SK-N-SH (cell line): ENCODE measurements around the gene MAPK10. TPM values are rescaled to one million over a fixed set of nuclear protein-coding genes. Genes with fewer than 3 reads are reported as not detected.

ENCODE experiments used
- CTCF ChIA-PET: fragments of 300-600, 350-600 bp; formaldehyde crosslinking; extraction: SDS; loops from one replicate; lab custom pipeline; 2021; lab: Yijun Ruan, JAX
- POLR2A ChIA-PET: fragments of 350-600 bp; sonication (Branson Sonifier 250); formaldehyde crosslinking; extraction: SDS; loops from one replicate; lab custom pipeline; 2020; ENCODE audit warnings: antibody characterized with exemption, inconsistent platforms; lab: Yijun Ruan, JAX
- DNase-seq: peaks from one replicate; pipeline ENCODE4 v3.0.0; 2012
- H2AFZ ChIP-seq: fragments of 200-600 bp; sonication (generic); 2 replicates; pipeline ENCODE4 v1.8.1; 2016; ENCODE audit warnings: antibody characterized with exemption, mild to moderate bottlenecking, low read depth
- H3F3A ChIP-seq: fragments of 200-600 bp; sonication (generic); replicated peaks from 2 replicates; pipeline ENCODE3; 2016; ENCODE audit warnings: antibody characterized with exemption, mild to moderate bottlenecking; ENCODE audit not compliant: insufficient read depth
- H3K27ac ChIP-seq, 2 experiments: fragments of 200-500 bp in 1 of 2; fragments of 200-600 bp in 1 of 2; sonication (Bioruptor generic) in 1 of 2; sonication (generic), shearing (Covaris generic) in 1 of 2; 2 replicates each; pipeline versions ENCODE4 v1.5.1 to v1.6.1; 2014 to 2016; ENCODE audit warnings: low read depth in 2 of 2, inconsistent platforms in 1 of 2, low read length in 1 of 2, mild to moderate bottlenecking in 1 of 2, mixed read lengths in 1 of 2
- H3K27me3 ChIP-seq: fragments of 200-600 bp; sonication (generic), shearing (Covaris generic); 2 replicates; pipeline ENCODE4 v1.6.1; 2016; ENCODE audit warnings: mixed run types; ENCODE audit not compliant: insufficient read depth
- H3K36me3 ChIP-seq, 2 experiments: fragments of 200-500 bp in 1 of 2; fragments of 200-600 bp in 1 of 2; sonication (Bioruptor generic) in 1 of 2; sonication (generic) in 1 of 2; replicated peaks in 1 of 2; 2 replicates each; pipeline versions ENCODE3 to v1.5.1; 2014 to 2016; ENCODE audit warnings: low read length in 1 of 2, mild to moderate bottlenecking in 1 of 2; ENCODE audit not compliant: insufficient read depth in 2 of 2, control insufficient read depth in 1 of 2
- H3K4me1 ChIP-seq, 2 experiments: fragments of 200-500 bp in 1 of 2; fragments of 200-600 bp in 1 of 2; sonication (Bioruptor generic) in 1 of 2; sonication (generic), shearing (Covaris generic) in 1 of 2; 2 replicates each; pipeline versions ENCODE4 v1.5.1 to v1.6.1; 2014 to 2016; ENCODE audit warnings: low read depth in 1 of 2, low read length in 1 of 2, mixed run types in 1 of 2; ENCODE audit not compliant: insufficient read depth in 2 of 2, control insufficient read depth in 1 of 2
- H3K4me2 ChIP-seq: fragments of 200-600 bp; sonication (generic), shearing (Covaris generic); 2 replicates; pipeline ENCODE4 v1.6.1; 2017; ENCODE audit warnings: mixed run types
- H3K4me3 ChIP-seq, 2 experiments: fragments of 200-500 bp in 1 of 2; fragments of 200-600 bp in 1 of 2; sonication (Bioruptor generic) in 1 of 2; sonication (generic), shearing (Covaris generic) in 1 of 2; 2 replicates each; pipeline versions ENCODE4 v1.5.1 to v1.8.1; 2014 to 2016; ENCODE audit warnings: low read depth in 2 of 2, inconsistent platforms in 1 of 2, low read length in 1 of 2, mild to moderate bottlenecking in 1 of 2, mixed read lengths in 1 of 2, moderate library complexity in 1 of 2
- H3K79me2 ChIP-seq: fragments of 200-600 bp; sonication (generic); 2 replicates; pipeline ENCODE4 v1.8.1; 2017; ENCODE audit warnings: mild to moderate bottlenecking; ENCODE audit not compliant: insufficient read depth
- H3K9ac ChIP-seq: fragments of 200-600 bp; sonication (generic); 2 replicates; pipeline ENCODE4 v1.6.1; 2017; ENCODE audit warnings: mixed run types
- H3K9me2 ChIP-seq: fragments of 200-600 bp; sonication (generic); 2 replicates; pipeline ENCODE4 v1.6.1; 2017; ENCODE audit warnings: mixed run types
- H3K9me3 ChIP-seq: fragments of 200-600 bp; sonication (generic); 2 replicates; pipeline ENCODE4 v1.6.1; 2017; ENCODE audit warnings: mixed run types, mild to moderate bottlenecking, moderate library complexity
- H4K20me1 ChIP-seq: fragments of 200-600 bp; sonication (generic); 2 replicates; pipeline ENCODE4 v1.6.1; 2017; ENCODE audit warnings: mild to moderate bottlenecking, mixed run types; ENCODE audit not compliant: insufficient read depth
- CHD2 ChIP-seq: fragments of 150-350 bp; IDR thresholded peaks from 2 replicates; pipeline ENCODE4 v1.6.1; 2018; ENCODE audit warnings: low read length; ENCODE audit not compliant: partially characterized antibody
- CTCF ChIP-seq: fragments of 200-600 bp; sonication (generic); IDR thresholded peaks from 2 replicates; pipeline ENCODE4 v1.6.1; 2017; ENCODE audit warnings: antibody characterized with exemption, mild to moderate bottlenecking, moderate library complexity
- EP300 ChIP-seq, 2 experiments: IDR thresholded peaks; 2 replicates each; pipeline versions ENCODE4 v1.4.0 to v1.6.1; 2012; ENCODE audit warnings: borderline replicate concordance in 1 of 2, low read depth in 1 of 2, low read length in 1 of 2
- EZH2phosphoT487 ChIP-seq: fragments of 200-600 bp; sonication (generic); IDR thresholded peaks from 2 replicates; pipeline ENCODE4 v1.6.1; 2017; ENCODE audit warnings: low read depth, mixed run types, mild to moderate bottlenecking, antibody characterized with exemption, moderate library complexity, borderline replicate concordance
- FOXJ3 ChIP-seq: sonication (generic); formaldehyde crosslinking; IDR thresholded peaks from 2 replicates; pipeline ENCODE4 v1.5.1; 2020; ENCODE audit warnings: mild to moderate bottlenecking, missing genetic modification reagents
- GATA2 ChIP-seq: sonication (generic); formaldehyde crosslinking; IDR thresholded peaks from 2 replicates; pipeline ENCODE4 v1.5.0; 2020; ENCODE audit warnings: mild to moderate bottlenecking, missing genetic modification reagents
- JUND ChIP-seq: IDR thresholded peaks from 2 replicates; pipeline ENCODE4 v1.4.0; 2012
- MEF2A ChIP-seq: IDR thresholded peaks from 2 replicates; pipeline ENCODE4 v1.4.0; 2012; ENCODE audit warnings: low read depth, borderline replicate concordance
- NFIC ChIP-seq: IDR thresholded peaks from 2 replicates; pipeline ENCODE4 v1.4.0; 2012; ENCODE audit warnings: borderline replicate concordance
- NRF1 ChIP-seq: IDR thresholded peaks from 2 replicates; pipeline ENCODE4 v1.6.1; 2012; ENCODE audit warnings: low read depth, mild to moderate bottlenecking, low read length
- PBX3 ChIP-seq: IDR thresholded peaks from 2 replicates; pipeline ENCODE4; 2012
- RAD21 ChIP-seq: IDR thresholded peaks from 2 replicates; pipeline ENCODE4 v1.6.1; 2012; ENCODE audit warnings: mild to moderate bottlenecking, low read length
- RFX5 ChIP-seq: IDR thresholded peaks from 2 replicates; pipeline ENCODE4 v1.6.1; 2012; ENCODE audit warnings: mild to moderate bottlenecking, improper control_type of control experiment, low read length
- SIN3A ChIP-seq: IDR thresholded peaks from 2 replicates; pipeline ENCODE4 v1.6.1; 2012; ENCODE audit warnings: low read depth, mild to moderate bottlenecking, low read length, moderate library complexity, borderline replicate concordance
- SMC3 ChIP-seq: IDR thresholded peaks from 2 replicates; pipeline ENCODE4 v1.6.1; 2012; ENCODE audit warnings: low read depth, low read length, improper control_type of control experiment
- TAF1 ChIP-seq: IDR thresholded peaks from 2 replicates; pipeline ENCODE4 v1.6.1; 2012; ENCODE audit warnings: low read depth, mild to moderate bottlenecking, low read length, moderate library complexity, borderline replicate concordance
- TCF12 ChIP-seq: IDR thresholded peaks from 2 replicates; pipeline ENCODE4 v1.4.0; 2012
- TEAD4 ChIP-seq: IDR thresholded peaks from 2 replicates; pipeline ENCODE4 v1.4.0; 2012; ENCODE audit warnings: mild to moderate bottlenecking, borderline replicate concordance; ENCODE audit not compliant: insufficient read depth
- YY1 ChIP-seq: IDR thresholded peaks from 2 replicates; pipeline ENCODE4 v1.4.0; 2012; ENCODE audit warnings: low read depth, mild to moderate bottlenecking
- WGBS: methylation state at CpG from one replicate; pipeline ENCODE4 v1.1.6; 2017; ENCODE audit warnings: low lambda C conversion rate; 5-methylcytosine and 5-hydroxymethylcytosine counted together
- polyA plus RNA-seq, 3 experiments: library from polyadenylated mRNA; depleted of rRNA; stranded (reverse); fragments of >200 nt; gene quantifications; 2 replicates each; pipeline ENCODE4 v1.2.3, GENCODE V29; 2012
- TF ChIP-seq, protein P1 (sequence below): IDR thresholded peaks from 2 replicates; pipeline ENCODE4 v1.4.0; 2012; ENCODE audit warnings: low read depth, borderline replicate concordance
- TF ChIP-seq, protein P2 (sequence below): IDR thresholded peaks from 2 replicates; pipeline ENCODE4 v1.4.0; 2012; ENCODE audit warnings: low read depth, borderline replicate concordance

Gene MAPK10
- polyA plus RNA-seq, 1 of the 3 experiments (the other 2 are of a cell fraction) = 8.1 TPM

GRCh38 chr4:86280246-86280645, 79.6 kb downstream of the MAPK10 start:
- no peak overlapping the region for H3K4me3 ChIP-seq
- no peaks in the 10 kb centered on the region for H3K36me3 ChIP-seq
- DNase-seq = no peak
- CTCF ChIA-PET = interaction anchor here (1.2 kb wide), 1 partner anchor 216 kb away, joined by 3 read pairs; no protein-coding TSS in a partner anchor
- H3F3A ChIP-seq = no peaks in the 10 kb centered on the region
- H3K27me3 ChIP-seq = no peaks in the 10 kb centered on the region
- POLR2A ChIA-PET = no interaction called here
- no peaks in the 10 kb centered on the region for H3K9me3 ChIP-seq
- no peaks in the 10 kb centered on the region for H4K20me1 ChIP-seq
- peaks cover 0 to 6% of the 10 kb centered on the region in 2 experiments; a peak in 2 of 4 replicates for H3K4me1 ChIP-seq
- no peak overlapping the region for H2AFZ ChIP-seq
- H3K79me2 ChIP-seq = no peaks in the 10 kb centered on the region
- no peak overlapping the region for H3K27ac ChIP-seq
- no peak overlapping the region for H3K4me2 ChIP-seq
- no peak overlapping the region for H3K9ac ChIP-seq
- TF ChIP-seq YY1 (no peak), SMC3 (no peak), GATA2 (CRISPR knock-in tag) (no peak), TCF12 (peak; percentile 68), SIN3A (no peak), FOXJ3 (CRISPR knock-in tag) (no peak), NRF1 (no peak), CHD2 (no peak), MEF2A (no peak), NFIC (peak; percentile 23; the same call in 1 of the 2 replicates), RFX5 (no peak), RAD21 (no peak), TAF1 (no peak), EP300 (IDR thresholded peaks at IDR 0.05; ENCODE audit: borderline replicate concordance in 1 of 2, low read depth in 1 of 2, low read length in 1 of 2) (peak in 1 of 2 experiments; percentile 40; a peak in 1 of 4 replicates), PBX3 (peak; percentile 65), JUND (peak; percentile 50), CTCF (no peak), TEAD4 (no peak), EZH2phosphoT487 (no peak)
- TF ChIP-seq, protein P1, sequence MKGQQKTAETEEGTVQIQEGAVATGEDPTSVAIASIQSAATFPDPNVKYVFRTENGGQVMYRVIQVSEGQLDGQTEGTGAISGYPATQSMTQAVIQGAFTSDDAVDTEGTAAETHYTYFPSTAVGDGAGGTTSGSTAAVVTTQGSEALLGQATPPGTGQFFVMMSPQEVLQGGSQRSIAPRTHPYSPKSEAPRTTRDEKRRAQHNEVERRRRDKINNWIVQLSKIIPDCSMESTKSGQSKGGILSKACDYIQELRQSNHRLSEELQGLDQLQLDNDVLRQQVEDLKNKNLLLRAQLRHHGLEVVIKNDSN = no peak
- TF ChIP-seq, protein P2, sequence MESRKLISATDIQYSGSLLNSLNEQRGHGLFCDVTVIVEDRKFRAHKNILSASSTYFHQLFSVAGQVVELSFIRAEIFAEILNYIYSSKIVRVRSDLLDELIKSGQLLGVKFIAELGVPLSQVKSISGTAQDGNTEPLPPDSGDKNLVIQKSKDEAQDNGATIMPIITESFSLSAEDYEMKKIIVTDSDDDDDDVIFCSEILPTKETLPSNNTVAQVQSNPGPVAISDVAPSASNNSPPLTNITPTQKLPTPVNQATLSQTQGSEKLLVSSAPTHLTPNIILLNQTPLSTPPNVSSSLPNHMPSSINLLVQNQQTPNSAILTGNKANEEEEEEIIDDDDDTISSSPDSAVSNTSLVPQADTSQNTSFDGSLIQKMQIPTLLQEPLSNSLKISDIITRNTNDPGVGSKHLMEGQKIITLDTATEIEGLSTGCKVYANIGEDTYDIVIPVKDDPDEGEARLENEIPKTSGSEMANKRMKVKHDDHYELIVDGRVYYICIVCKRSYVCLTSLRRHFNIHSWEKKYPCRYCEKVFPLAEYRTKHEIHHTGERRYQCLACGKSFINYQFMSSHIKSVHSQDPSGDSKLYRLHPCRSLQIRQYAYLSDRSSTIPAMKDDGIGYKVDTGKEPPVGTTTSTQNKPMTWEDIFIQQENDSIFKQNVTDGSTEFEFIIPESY = no peak
- TF ChIP-seq, all 33 proteins: peak for 5
- no peaks in the 10 kb centered on the region for H3K9me2 ChIP-seq
- 51% methylated on average over 2 of the region's 2 CpGs for WGBS
